AG04450 (cell line): ENCODE results near the gene TPO. TPM values are rescaled to one million over a fixed set of nuclear protein-coding genes. Genes with fewer than 3 reads are reported as not detected.
"Not testable (repeated sequence)": the region's sequence is repeated elsewhere in the genome, so short reads cannot be mapped to it uniquely, and the experiment has no call there.

Source experiments
- CTCF ChIA-PET: fragments of 300-600, 350-600 bp; formaldehyde crosslinking; extraction: SDS; loops from one replicate; lab custom pipeline; 2022; ENCODE audit warnings: antibody characterized with exemption, inconsistent platforms; lab: Charles Lee
- POLR2A ChIA-PET: fragments of 350-600 bp; formaldehyde crosslinking; extraction: SDS; loops from one replicate; lab custom pipeline; 2021; ENCODE audit warnings: antibody characterized with exemption, inconsistent platforms; lab: Yijun Ruan, JAX
- DNase-seq: peaks from one replicate; pipeline ENCODE4 v3.0.0-alpha.2; 2011; ENCODE audit warnings: low read depth, low spot score
- H3K27ac ChIP-seq: one replicate; pipeline ENCODE4 v1.5.1; 2012; ENCODE audit warnings: low read depth, low read length, control low read depth
- H3K27me3 ChIP-seq: one replicate; pipeline ENCODE4 v1.6.0; 2012; ENCODE audit warnings: low read length; ENCODE audit not compliant: control insufficient read depth, insufficient read depth
- H3K4me3 ChIP-seq: 2 replicates; pipeline ENCODE4 v1.5.1; 2011; ENCODE audit warnings: mild to moderate bottlenecking, low read depth, low read length, control low read depth
- H3K9me3 ChIP-seq: 2 replicates; pipeline ENCODE4 v1.5.1; 2012; ENCODE audit warnings: low read length; ENCODE audit not compliant: control insufficient read depth, insufficient read depth
- polyA plus RNA-seq: library from polyadenylated mRNA; depleted of rRNA; stranded (reverse); fragments of >200 nt; gene quantifications from 2 replicates; pipeline ENCODE4 v1.2.3, GENCODE V29; 2011
- TF ChIP-seq, protein P1 (sequence below): IDR thresholded peaks from 2 replicates; pipeline ENCODE4 v1.5.1; 2011; ENCODE audit warnings: low read depth, low read length, control low read depth, inconsistent platforms

Gene TPO
- polyA plus RNA-seq, 1 experiment = not detected

DNA sequence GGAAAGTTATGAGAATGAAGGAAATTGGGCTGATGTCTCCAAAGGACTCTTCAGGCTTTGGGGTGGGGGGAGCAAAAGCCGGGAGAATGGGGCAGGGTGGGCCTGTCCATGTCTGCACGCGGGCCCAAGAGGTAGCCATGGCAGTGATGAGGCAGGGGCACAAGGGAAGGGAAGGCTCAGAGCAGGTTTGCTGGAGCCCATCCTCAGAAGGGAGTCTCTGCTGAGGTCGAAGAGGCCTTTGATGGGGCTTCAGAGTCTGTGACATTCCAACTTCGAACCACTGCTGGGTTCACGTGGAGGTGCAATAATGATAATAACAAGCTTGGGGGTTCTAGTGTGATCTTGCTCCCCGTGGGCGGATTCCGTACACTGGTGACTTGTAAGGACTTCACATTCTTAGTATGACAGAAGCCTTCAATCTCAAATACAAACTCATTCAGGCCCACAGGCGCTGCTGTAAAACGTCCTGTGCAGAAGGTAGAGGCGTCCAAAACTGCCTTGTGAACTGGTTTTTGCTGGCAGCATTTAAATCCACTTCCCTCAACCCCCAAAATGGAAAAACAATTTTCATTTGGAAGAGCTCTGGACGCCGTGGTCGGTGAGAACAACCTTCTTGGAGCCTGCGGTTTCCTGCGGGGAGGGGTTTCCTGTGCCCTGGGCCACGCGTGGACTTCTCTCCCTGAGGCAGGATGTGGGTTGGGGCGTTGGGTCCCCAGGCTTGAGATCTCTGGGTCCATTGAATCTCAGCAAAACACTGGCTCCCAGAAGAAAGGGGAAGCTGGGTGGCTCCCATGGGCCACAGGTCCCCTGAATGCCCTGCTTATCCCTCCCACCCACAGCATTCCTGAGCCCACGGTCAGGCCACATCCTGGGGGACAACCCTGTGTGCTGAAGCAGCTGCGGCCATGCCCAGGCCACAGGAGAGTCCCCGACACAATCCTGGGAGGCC lies 151.0 kb downstream of the TPO start:
- no peak overlapping the region for H3K4me3 ChIP-seq
- DNase-seq = no peak
- TF ChIP-seq, protein P1, sequence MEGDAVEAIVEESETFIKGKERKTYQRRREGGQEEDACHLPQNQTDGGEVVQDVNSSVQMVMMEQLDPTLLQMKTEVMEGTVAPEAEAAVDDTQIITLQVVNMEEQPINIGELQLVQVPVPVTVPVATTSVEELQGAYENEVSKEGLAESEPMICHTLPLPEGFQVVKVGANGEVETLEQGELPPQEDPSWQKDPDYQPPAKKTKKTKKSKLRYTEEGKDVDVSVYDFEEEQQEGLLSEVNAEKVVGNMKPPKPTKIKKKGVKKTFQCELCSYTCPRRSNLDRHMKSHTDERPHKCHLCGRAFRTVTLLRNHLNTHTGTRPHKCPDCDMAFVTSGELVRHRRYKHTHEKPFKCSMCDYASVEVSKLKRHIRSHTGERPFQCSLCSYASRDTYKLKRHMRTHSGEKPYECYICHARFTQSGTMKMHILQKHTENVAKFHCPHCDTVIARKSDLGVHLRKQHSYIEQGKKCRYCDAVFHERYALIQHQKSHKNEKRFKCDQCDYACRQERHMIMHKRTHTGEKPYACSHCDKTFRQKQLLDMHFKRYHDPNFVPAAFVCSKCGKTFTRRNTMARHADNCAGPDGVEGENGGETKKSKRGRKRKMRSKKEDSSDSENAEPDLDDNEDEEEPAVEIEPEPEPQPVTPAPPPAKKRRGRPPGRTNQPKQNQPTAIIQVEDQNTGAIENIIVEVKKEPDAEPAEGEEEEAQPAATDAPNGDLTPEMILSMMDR = no peak
- H3K9me3 ChIP-seq = peaks cover 15% of the 10 kb centered on the region
- ChIA-PET POLR2A (no interaction called here), CTCF (interaction anchor here (1.3 to 4.7 kb wide), 2 partner anchors 12 to 18 kb away, joined by 3 to 35 read pairs; no protein-coding TSS in a partner anchor)
- H3K27ac ChIP-seq = no peak overlapping the region
- H3K27me3 ChIP-seq = peaks cover 14% of the 10 kb centered on the region

DNA sequence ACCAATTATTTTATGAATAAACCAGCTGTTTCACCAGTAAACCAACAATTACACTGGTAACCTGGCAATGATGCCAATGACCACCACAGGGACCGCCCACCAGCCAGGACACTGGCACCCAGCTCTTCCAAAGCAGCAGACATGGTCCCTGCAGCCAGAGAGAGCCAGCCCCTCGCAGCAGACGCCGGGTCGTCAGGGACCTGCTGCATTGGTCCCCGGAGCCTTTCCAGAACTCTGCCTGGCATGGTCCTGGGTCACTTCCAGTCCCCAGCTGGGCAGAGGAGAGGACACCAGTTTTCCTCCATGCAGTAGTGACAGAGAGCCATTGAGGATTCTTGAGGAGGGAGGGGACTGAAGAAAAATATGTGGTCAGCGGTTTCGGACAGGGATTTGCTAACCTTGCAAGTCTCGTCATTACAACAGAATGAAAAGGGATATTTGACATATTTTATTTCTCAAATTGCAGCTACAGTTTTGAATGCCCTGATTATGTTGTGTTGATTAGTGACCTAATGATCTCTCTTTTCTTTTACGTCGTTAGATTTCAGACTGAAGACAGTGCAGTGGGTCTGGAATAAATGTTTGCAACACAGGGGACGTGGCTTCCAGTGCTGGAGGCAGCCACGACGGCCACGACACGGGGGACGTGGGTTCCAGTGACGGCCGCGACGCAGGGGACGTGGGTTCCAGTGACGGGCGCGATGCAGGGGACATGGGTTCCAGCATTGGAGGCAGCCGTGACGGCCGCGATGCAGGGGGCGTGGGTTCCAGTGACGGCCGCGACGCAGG lies 154.5 kb downstream of the TPO start:
- ChIA-PET POLR2A (no interaction called here), CTCF (interaction anchor here (0.9 kb wide), 1 partner anchor 17 kb away, joined by 3 read pairs; no protein-coding TSS in a partner anchor)
- no peak overlapping the region for H3K4me3 ChIP-seq
- H3K9me3 ChIP-seq = peaks cover 15% of the 10 kb centered on the region
- no peak overlapping the region for H3K27ac ChIP-seq
- DNase-seq = no peak
- TF ChIP-seq, protein P1 = no peak
- peaks cover 5% of the 10 kb centered on the region for H3K27me3 ChIP-seq

DNA sequence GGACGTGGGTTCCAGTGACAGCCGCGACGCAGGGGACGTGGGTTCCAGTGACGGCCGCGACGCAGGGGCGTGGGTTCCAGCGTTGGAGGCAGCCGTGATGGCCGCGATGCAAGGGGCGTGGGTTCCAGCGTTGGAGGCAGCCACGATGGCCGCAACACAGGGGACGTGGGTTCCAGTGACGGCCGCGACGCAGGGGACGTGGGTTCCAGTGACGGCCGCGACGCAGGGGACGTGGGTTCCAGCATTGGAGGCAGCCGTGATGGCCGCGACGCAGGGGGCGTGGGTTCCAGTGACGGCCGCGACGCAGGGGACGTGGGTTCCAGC lies 155.0 kb downstream of the TPO start:
- CTCF ChIA-PET, H3K27me3 ChIP-seq, POLR2A ChIA-PET, DNase-seq, H3K27ac ChIP-seq, H3K4me3 ChIP-seq: not testable (repeated sequence)
- peaks cover 15% of the 10 kb centered on the region for H3K9me3 ChIP-seq

DNA sequence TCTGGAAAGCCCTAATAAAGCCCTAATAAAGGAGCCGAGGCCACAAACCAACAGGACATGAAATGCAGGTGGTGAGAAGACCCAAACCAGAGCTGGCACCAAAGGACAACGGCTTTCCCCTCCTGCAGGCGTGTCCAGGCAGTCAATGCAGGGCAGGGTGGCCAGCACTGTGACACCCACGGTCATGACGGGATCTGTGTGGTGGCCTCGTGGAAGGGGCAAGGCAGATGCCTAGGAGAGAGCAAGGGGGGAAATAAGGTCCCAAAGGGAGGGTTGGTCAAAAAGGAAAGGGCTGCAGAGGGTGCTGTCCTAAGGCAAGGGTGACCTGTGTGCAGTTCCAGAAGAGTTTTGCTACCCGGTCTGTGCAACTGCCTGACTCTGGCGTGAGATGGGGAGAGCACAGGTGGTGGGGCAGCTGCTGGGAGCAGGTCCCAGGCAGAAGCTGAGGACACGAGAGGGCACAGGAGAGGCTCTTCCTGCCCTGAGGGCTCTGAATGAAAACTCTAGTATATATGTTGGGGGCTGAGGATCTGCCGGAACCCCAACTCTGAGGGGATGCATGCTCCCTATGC lies 156.7 kb downstream of the TPO start:
- no peak for DNase-seq
- CTCF ChIA-PET = interaction anchor here (0.7 to 4.0 kb wide), 2 partner anchors 19 to 1219 kb away, joined by 6 to 27 read pairs; no protein-coding TSS in a partner anchor
- POLR2A ChIA-PET = no interaction called here
- peaks cover 3% of the 10 kb centered on the region for H3K27me3 ChIP-seq
- H3K9me3 ChIP-seq = peaks cover 11% of the 10 kb centered on the region
- TF ChIP-seq, protein P1 = no peak
- no peak overlapping the region for H3K4me3 ChIP-seq
- no peak overlapping the region for H3K27ac ChIP-seq
